GM18861 (cell line): ENCODE data around the gene CLIP2.
"Not testable (repeated sequence)": the region's sequence is repeated elsewhere in the genome, so short reads cannot be mapped to it uniquely, and the experiment has no call there.

Source experiments
- ATAC-seq: cut with Tn5 transposase; IDR thresholded peaks from one replicate; pipeline ENCODE4 v1.9.1; 2021; ENCODE audit not compliant: unreplicated experiment

The CLIP2 gene

GRCh38 chr7:74289018-74289658 is at the start of gene CLIP2:
CLIP2 (plus strand) TSS chr7:74289407; CDS start chr7:74317547, 28,140 bp downstream.
- ATAC-seq, result no peak

- no peak for ATAC-seq
Observed at GRCh38 chr7:74240482-74240881, 48.7 kb upstream of the CLIP2 start.

- no peak for ATAC-seq
Observed at GRCh38 chr7:74242122-74242443, 47.1 kb upstream of the CLIP2 start.

- ATAC-seq, result no peak
Observed at GRCh38 chr7:74246497-74246896, 42.7 kb upstream of the CLIP2 start.

- ATAC-seq, result no peak
Observed at GRCh38 chr7:74248156-74248555, 41.1 kb upstream of the CLIP2 start.

GRCh38 chr7:74249058-74249457 is 40.1 kb upstream of the CLIP2 start:
- ATAC-seq, result not testable (repeated sequence)

GRCh38 chr7:74252893-74253292 is 36.3 kb upstream of the CLIP2 start:
- ATAC-seq, result no peak

- no peak for ATAC-seq
Observed at GRCh38 chr7:74253331-74253730, 35.9 kb upstream of the CLIP2 start.

- no peak for ATAC-seq
Observed at GRCh38 chr7:74253835-74254128, 35.4 kb upstream of the CLIP2 start.

- peak; percentile 93 for ATAC-seq
Observed at GRCh38 chr7:74254129-74254857, 34.9 kb upstream of the CLIP2 start, which contains the start of gene RFC2. RFC2 (minus strand) TSS chr7:74254399; CDS start chr7:74254383, 16 bp downstream.

GRCh38 chr7:74254858-74255379 is 34.3 kb upstream of the CLIP2 start:
- ATAC-seq, result no peak

GRCh38 chr7:74255461-74255860 is 33.7 kb upstream of the CLIP2 start:
- not testable (repeated sequence) for ATAC-seq

- no peak for ATAC-seq
Observed at GRCh38 chr7:74256491-74257408, 32.5 kb upstream of the CLIP2 start.

GRCh38 chr7:74258639-74259038 is 30.6 kb upstream of the CLIP2 start:
- no peak for ATAC-seq

GRCh38 chr7:74262639-74263398 is 26.4 kb upstream of the CLIP2 start:
- no peak for ATAC-seq

- ATAC-seq, result no peak
Observed at GRCh38 chr7:74263399-74264120, 25.6 kb upstream of the CLIP2 start.

- ATAC-seq, result no peak
Observed at GRCh38 chr7:74266191-74266963, 22.8 kb upstream of the CLIP2 start.

GRCh38 chr7:74267756-74268565 is 21.2 kb upstream of the CLIP2 start:
- no peak for ATAC-seq
